SK-N-MC (cell line): ENCODE data around the gene TRPM2.
A peak's percentile ranks its signal among the peaks of the same experiment; 100 is the strongest.
"Not testable (repeated sequence)": the region's sequence is repeated elsewhere in the genome, so short reads cannot be mapped to it uniquely, and the experiment has no call there.

Source experiments
- DNase-seq: peaks from one replicate; pipeline ENCODE4 v3.0.0-alpha.2; 2011; ENCODE audit warnings: low read depth, low spot score
- H3K27ac ChIP-seq: fragments of 200-600 bp; sonication (generic); 2 replicates; pipeline ENCODE4 v1.5.1; 2016; ENCODE audit warnings: mixed run types
- H3K36me3 ChIP-seq: fragments of 200-600 bp; sonication (generic); 2 replicates; pipeline ENCODE4 v1.6.1; 2017; ENCODE audit warnings: antibody characterized with exemption, low read length, mixed read lengths; ENCODE audit not compliant: insufficient read depth
- H3K4me3 ChIP-seq: fragments of 200-600 bp; sonication (generic); 2 replicates; pipeline ENCODE4 v1.5.1; 2016
- H3K9ac ChIP-seq: fragments of 200-600 bp; sonication (generic); 2 replicates; pipeline ENCODE4 v1.8.0; 2017; ENCODE audit warnings: mixed run types, mixed read lengths; ENCODE audit not compliant: insufficient read length
- H3K9me3 ChIP-seq: fragments of 200-600 bp; sonication (generic); 2 replicates; pipeline ENCODE4 v1.6.1; 2017; ENCODE audit warnings: low read depth, mild to moderate bottlenecking, antibody characterized with exemption, low read length, moderate library complexity, mixed read lengths
- EZH2 ChIP-seq: fragments of 200-600 bp; sonication (generic); IDR thresholded peaks from one replicate; pipeline ENCODE4 v1.6.1; 2017; ENCODE audit warnings: antibody characterized with exemption
- FOXP2 ChIP-seq: optimal IDR thresholded peaks from 2 replicates; pipeline ENCODE3; 2011; ENCODE audit warnings: mild to moderate bottlenecking, moderate library complexity; ENCODE audit not compliant: insufficient read depth; ENCODE audit errors: extremely low read length, control extremely low read depth
- POLR2AphosphoS5 ChIP-seq: IDR thresholded peaks from 2 replicates; pipeline ENCODE4 v1.6.1; 2012; ENCODE audit warnings: mild to moderate bottlenecking, low read depth, low read length, borderline replicate concordance

Gene TRPM2

GRCh38 chr21:44335266-44336059 lies 18.0 kb upstream of the TRPM2 start:
- Histone ChIP-seq H3K4me3 (no peak overlapping the region), H3K9ac (no peak overlapping the region), H3K36me3 (no peaks in the 10 kb centered on the region; the same call in 1 of the 2 replicates), H3K9me3 (no peaks in the 10 kb centered on the region), H3K27ac (no peak overlapping the region)
- no peak for DNase-seq
- TF ChIP-seq POLR2AphosphoS5: no peak
- no peak for TF ChIP-seq FOXP2
- TF ChIP-seq EZH2: no peak

- Histone ChIP-seq H3K9ac (no peak overlapping the region), H3K36me3 (no peaks in the 10 kb centered on the region; the same call in 1 of the 2 replicates), H3K4me3 (no peak overlapping the region), H3K27ac (peak overlapping the region; percentile 66), H3K9me3 (no peaks in the 10 kb centered on the region)
- no peak for DNase-seq
- TF ChIP-seq POLR2AphosphoS5: no peak
These were observed 16.0 kb upstream of the TRPM2 start for GRCh38 chr21:44337449-44337848.

- H3K9ac ChIP-seq: no peak overlapping the region
- H3K36me3 ChIP-seq: no peaks in the 10 kb centered on the region; the same call in 1 of the 2 replicates
- no peaks in the 10 kb centered on the region for H3K9me3 ChIP-seq
- peak overlapping the region; percentile 66 for H3K27ac ChIP-seq
- DNase-seq: no peak
- peak overlapping the region; percentile 63 for H3K4me3 ChIP-seq
- TF ChIP-seq POLR2AphosphoS5 (no peak), FOXP2 (no peak), EZH2 (no peak)
These were observed 15.2 kb upstream of the TRPM2 start for GRCh38 chr21:44337941-44338895.

- Histone ChIP-seq H3K4me3 (peak within 1 kb of the TSS; percentile 98), H3K9ac (peak within 1 kb of the TSS; percentile 96), H3K9me3 (no peaks in the 10 kb centered on the region), H3K36me3 (no peaks in the 10 kb centered on the region; the same call in 1 of the 2 replicates), H3K27ac (peak within 1 kb of the TSS; percentile 99)
- TF ChIP-seq POLR2AphosphoS5: peak; percentile 90
- TF ChIP-seq EZH2: no peak
- TF ChIP-seq FOXP2: no peak
- peak; percentile 44 for DNase-seq
These were observed 14.2 kb upstream of the TRPM2 start, which contains the start of gene CFAP410 for GRCh38 chr21:44338971-44339910. Gene CFAP410 (minus strand): TSS chr21:44339390. CDS start chr21:44339194, 196 bp downstream.

GRCh38 chr21:44341726-44342458 lies 11.5 kb upstream of the TRPM2 start:
- DNase-seq, H3K9me3 ChIP-seq, H3K36me3 ChIP-seq, H3K4me3 ChIP-seq, H3K9ac ChIP-seq, H3K27ac ChIP-seq: not testable (repeated sequence)

- not testable (repeated sequence) for H3K9ac ChIP-seq, H3K27ac ChIP-seq, H3K4me3 ChIP-seq, H3K36me3 ChIP-seq, H3K9me3 ChIP-seq, DNase-seq
These were observed 10.4 kb upstream of the TRPM2 start for GRCh38 chr21:44342981-44343380.

- Histone ChIP-seq H3K9me3 (no peaks in the 10 kb centered on the region), H3K4me3 (no peak overlapping the region), H3K9ac (no peak overlapping the region), H3K27ac (no peak overlapping the region), H3K36me3 (no peaks in the 10 kb centered on the region)
- TF ChIP-seq FOXP2 (no peak), EZH2 (no peak), POLR2AphosphoS5 (no peak)
- DNase-seq: no peak
These were observed 8.8 kb upstream of the TRPM2 start for GRCh38 chr21:44344541-44345183.
